CD4-positive, alpha-beta T cell treated with Interleukin-6 at 100 ng/mL for 8 hours (primary cell): ENCODE measurements around the gene FZR1.
"Not testable (repeated sequence)": the region's sequence is repeated elsewhere in the genome, so short reads cannot be mapped to it uniquely, and the experiment has no call there.

Experiments used
- DNase-seq: peaks from one replicate; pipeline ENCODE4 v3.0.0-alpha.2; 2020; ENCODE audit warnings: mixed read lengths, low spot score

FZR1 gene

GRCh38 chr19:3547301-3547731 lies 41.2 kb downstream of the FZR1 start:
- DNase-seq = no peak

- no peak for DNase-seq
These were observed 41.7 kb downstream of the FZR1 start for GRCh38 chr19:3547767-3548282.

GRCh38 chr19:3548606-3549005 lies 42.5 kb downstream of the FZR1 start:
- DNase-seq = no peak

GRCh38 chr19:3549816-3550215 lies 43.7 kb downstream of the FZR1 start:
- DNase-seq = no peak

DNA sequence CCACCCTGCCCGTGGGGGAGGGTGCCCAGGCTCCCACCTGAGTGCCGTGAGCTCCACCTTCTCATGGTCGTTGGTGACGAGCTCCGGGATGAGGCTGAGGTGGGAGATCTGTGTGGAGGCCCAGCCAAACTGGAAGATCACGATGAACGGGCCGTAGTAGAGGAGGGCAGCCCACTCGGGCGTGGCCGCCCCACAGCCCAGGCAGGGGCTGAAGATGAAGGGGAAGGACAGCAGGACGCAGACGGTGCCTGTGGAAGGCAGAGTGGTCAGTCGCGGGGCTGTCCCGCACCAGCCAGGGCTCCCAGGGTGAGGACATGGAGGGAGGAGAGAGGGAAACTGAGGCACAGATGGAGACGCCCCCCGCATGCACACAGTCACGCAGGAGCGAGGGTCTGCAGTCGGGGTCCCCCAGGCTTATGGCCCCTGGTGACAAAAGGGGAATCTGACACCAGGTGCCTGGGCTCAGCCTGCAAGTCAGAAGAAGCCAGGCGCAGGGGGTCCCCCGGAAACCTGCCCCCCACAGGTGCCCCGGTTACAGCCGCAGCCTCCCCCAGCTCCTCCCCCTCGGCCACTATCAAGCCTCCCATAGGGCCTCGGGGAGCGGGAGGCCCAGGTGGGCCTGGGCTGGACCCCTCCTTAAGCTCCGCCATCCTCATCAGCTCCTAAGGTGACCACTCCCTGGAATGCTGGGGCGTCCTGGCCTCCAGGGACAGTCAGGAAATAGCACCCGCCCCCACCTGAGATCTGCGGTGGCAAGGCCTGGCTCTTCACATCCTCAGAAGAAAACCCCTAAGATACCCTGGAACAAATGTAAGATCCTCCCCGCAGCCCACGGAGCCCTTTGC lies 45.1 kb downstream of the FZR1 start:
- no peak for DNase-seq

DNA sequence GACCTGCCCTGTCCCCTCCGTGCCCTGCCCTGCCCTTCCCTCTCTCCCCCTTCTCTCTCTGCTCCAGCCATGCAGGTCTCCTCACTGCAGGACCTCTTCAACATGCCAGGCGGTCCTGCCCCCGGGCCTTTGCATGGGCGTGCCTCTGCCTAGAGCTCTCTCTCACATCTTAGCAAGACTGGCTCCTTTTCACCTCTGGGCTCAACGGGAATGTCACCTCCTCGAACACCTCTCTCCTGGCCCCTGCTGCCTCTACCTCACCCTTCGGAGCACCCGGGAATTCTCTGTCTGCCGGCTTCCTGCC lies 45.6 kb downstream of the FZR1 start:
- DNase-seq = no peak

DNA sequence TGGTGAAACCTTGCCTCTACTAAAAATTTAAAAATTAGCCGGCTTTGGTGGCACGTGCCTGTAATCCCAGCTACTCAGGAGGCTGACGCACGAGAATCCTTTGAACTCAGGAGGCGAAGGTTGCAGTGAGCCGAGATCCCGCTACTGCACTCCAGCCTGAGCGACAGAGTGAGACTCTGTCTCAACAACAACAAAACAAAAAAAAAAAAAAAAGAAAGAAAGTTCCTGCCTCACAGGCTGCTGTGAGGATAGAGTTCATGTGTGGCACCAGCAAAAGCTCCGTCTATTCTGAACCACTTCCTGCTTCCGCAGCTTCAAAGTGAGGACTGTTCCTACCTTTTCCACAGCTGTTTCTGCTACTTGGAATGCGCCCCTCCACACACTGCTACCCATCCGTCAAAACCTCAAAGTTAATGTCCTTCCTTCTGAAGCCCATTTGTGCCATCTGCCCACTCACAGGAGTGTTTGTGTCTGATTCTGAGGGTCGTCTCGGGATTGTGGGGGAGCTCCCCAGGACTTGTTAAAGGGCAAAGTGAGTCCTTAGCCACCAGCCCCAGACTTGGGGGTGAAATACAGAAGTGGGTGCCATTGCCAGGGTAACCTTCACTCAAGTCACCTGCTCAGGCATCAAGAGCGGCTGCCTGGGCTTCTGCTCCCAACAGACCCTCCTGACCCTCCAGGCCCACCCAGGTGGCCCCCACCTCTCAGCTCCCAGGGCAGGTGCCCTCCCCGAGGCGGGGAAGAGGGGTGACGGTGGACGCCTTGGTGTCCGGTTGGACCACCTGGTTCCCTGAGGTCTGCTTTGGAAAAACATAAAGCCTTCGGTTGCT lies 48.4 kb downstream of the FZR1 start:
- DNase-seq = peak; percentile 69

- DNase-seq = no peak
These were observed 49.7 kb downstream of the FZR1 start for GRCh38 chr19:3555653-3556422.

- DNase-seq = no peak
These were observed 50.4 kb downstream of the FZR1 start for GRCh38 chr19:3556423-3556977.

DNA sequence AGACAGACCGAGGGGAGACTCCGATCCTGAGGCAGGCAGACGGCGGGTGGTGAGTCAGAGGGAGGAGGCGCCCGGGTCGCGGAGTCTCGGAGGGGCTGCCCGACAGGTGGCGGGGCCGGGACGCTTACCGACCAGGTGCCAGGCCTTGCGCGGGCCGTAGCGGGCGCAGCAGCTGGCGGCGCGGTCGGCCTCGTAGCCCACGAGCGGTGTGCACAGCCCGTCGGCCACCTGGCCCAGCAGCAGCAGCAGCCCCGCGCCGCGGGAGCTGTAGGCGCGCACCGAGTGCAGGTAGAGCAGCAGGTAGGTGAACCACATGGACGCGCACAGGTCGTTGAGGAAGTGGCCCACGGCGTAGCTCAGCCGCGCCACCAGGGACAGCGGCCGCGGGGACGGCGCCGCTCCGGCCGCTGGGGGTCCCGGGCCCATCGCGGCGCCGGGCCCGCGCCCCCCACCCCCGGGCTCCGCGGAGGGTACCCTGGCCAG lies 50.9 kb downstream of the FZR1 start:
- peak; percentile 47 for DNase-seq

- DNase-seq = peak; percentile 93
These were observed 51.5 kb downstream of the FZR1 start, which contains the start of gene MFSD12 for GRCh38 chr19:3557461-3558248. TSS of gene MFSD12 (minus strand) at chr19:3557586. CDS start at chr19:3557403, 183 bp downstream.

DNA sequence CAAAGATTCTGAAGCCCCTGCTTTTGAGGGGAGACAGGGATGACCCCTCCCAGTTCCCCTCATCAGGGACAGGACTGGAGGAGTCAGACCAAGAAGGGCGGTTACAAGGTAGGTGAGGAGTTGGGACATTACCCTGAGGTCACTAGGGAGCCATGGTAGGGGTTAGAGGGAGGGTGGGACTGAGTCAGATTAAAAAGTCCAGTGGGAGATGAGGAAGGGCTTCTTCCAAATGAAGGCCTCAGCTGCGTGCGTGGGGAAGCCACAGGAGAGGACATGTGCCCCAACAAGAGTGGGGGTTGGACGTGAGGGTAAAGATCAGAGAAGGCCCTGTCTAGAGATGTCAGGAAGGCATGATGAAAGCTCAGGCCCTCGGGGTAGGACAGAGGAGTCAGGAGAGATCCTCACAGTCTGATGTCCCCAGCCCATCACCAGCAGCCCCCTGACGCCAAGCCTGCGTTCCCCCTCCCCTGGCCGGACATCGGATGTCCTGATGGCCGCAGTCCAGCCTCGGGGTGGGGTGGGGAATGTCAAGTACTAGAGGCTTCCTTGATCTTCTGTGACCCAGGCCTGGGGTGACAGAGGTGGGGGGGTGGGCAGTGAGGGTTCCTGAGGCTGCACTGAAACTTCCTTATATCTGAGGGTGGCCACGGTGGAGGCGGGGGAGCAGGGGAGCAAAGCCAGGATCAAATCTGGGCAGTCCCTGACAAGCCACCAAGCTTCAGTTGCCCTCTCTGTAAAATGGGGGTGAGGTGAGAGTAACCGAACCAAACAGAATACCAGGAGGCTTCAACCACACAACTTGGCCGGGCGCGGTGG lies 57.8 kb downstream of the FZR1 start:
- no peak for DNase-seq

DNA sequence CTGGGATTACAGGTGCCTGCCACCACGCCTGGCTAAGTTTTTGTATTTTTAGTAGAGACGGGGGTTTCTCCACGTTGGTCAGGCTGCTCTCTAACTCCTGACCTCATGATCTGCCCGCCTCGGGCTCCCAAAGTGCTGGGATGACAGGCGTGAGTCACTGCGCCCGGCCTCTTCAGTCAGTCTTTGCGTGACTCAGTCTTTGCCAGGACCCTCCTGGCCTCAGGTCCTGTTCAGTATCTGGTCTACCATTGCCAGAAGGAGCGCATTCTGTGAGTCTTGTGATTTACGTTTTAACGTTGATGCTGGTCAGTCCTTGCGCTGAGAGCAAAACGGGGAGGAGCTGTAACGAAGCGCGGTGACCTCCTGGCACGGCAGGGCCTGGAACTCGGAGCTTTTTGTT lies 59.0 kb downstream of the FZR1 start:
- no peak for DNase-seq

DNA sequence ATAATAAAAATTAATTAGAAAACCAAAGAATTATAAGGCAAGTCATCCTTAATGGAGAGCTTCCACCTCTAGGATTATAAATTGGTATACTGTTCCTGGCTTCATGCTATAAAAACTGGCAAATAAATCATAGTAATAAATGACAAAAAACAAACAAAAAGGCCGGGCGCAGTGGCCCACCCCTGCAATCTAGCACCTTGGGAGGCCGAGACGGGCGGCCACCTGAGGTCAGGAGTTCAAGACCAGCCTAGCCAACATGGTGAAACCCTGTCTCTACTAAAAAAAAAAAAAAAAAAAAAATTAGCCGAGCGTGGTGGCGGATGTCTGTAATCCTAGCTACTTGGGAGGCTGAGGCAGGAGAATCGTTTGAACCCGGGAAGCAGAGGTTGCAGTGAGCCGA lies 63.9 kb downstream of the FZR1 start:
- not testable (repeated sequence) for DNase-seq

GRCh38 chr19:3570606-3571011 lies 64.5 kb downstream of the FZR1 start:
- no peak for DNase-seq

- peak; percentile 100 for DNase-seq
These were observed 66.2 kb downstream of the FZR1 start for GRCh38 chr19:3572132-3572854.

DNA sequence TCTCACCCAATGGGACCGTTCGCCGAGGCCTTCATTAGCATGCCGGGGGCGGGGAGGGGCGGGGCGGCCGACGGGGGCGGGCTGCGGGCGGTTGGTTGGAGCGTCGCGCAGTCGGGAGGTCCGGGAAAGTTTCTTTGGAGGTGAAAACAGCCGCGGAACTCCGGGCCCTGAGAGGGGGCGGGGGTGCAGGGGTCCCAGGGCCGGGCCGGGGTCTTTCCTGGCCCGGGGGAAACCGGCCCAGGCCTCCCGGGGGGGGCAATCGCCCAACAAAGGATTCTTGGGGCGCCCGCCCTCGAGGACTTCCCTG lies 66.7 kb downstream of the FZR1 start, which contains the start of gene HMG20B:
Gene HMG20B, plus strand, starts transcription at position 90 of the 307 bp plus-strand sequence. CDS start 366 bp downstream, outside the sequence.
- DNase-seq = no peak

DNA sequence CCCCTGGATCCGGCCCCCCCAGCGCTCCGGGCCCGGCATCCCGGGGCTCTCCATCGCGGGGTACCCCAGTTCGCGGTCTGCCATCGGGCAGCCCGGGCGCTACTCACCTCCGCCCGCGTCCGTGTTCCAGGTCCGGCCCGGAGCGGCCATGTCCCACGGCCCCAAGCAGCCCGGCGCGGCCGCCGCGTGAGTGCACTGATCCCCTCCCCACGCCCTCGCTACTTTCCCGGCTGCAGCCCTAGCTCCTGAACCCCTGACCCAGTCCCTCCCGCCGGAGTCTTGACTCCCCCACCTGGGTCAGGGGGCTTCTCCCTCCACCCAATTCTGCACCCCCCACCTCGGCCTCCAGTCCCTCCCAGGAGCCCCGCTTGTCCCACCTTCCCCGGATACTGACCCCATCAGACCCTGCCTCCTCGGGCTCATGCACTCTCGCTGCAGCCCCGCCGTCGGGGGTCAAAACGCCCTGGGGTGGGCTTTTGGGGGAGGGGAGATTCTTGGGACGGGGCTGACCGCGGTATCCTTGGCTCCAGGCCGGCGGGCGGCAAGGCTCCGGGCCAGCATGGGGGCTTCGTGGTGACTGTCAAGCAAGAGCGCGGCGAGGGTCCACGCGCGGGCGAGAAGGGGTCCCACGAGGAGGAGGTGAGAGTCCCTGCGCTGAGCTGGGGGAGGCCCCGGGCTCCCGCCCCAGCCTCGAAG lies 67.2 kb downstream of the FZR1 start:
- no peak for DNase-seq
